Loucy (cell line): Measurements from ENCODE around the gene AFTPH.

ENCODE experiments used
- CTCF ChIP-seq: fragments of 200-600 bp; sonication (generic); conservative IDR thresholded peaks from 2 replicates; pipeline ENCODE4 v1.5.1; 2014; ENCODE audit warnings: mild to moderate bottlenecking, antibody characterized with exemption, low read length
- EZH2phosphoT487 ChIP-seq: fragments of 200-600 bp; IDR thresholded peaks from 2 replicates; pipeline ENCODE4 v1.6.1; 2018; ENCODE audit warnings: antibody characterized with exemption, mild to moderate bottlenecking, moderate library complexity, borderline replicate concordance

GRCh38 chr2:64609942-64610281 is 85.8 kb downstream of the AFTPH start:
- TF ChIP-seq EZH2phosphoT487 (no peak), CTCF (no peak)
